Liver (tissue), 9 donors: Measurements from ENCODE around the gene PLSCR1. TPM values are rescaled to one million over a fixed set of nuclear protein-coding genes. Genes with fewer than 3 reads are reported as not detected.

Experiments
- DNase-seq: peaks from one replicate; pipeline ENCODE4 v3.0.0-alpha.2; 2017; ENCODE audit warnings: low spot score
- H3K27ac ChIP-seq, 2 donors: one replicate each; pipeline ENCODE4 v1.7.0; 2013; ENCODE audit warnings: inconsistent platforms in 2 of 2, low read length in 2 of 2, control low read depth in 1 of 2, low read depth in 1 of 2, mild to moderate bottlenecking in 1 of 2
- H3K27me3 ChIP-seq, 4 donors: one replicate each; pipeline versions ENCODE4 v1.6.1 to v1.7.0; 2013; ENCODE audit warnings: low read length in 3 of 4, inconsistent platforms in 1 of 4, mild to moderate bottlenecking in 1 of 4, moderate library complexity in 1 of 4; ENCODE audit not compliant: control insufficient read depth in 4 of 4, insufficient read depth in 4 of 4
- H3K36me3 ChIP-seq, 4 donors: one replicate each; pipeline versions ENCODE4 v1.6.1 to v1.7.0; 2013; ENCODE audit warnings: low read length in 3 of 4, mild to moderate bottlenecking in 3 of 4, low read depth in 1 of 4, moderate library complexity in 1 of 4; ENCODE audit not compliant: control insufficient read depth in 4 of 4, insufficient read depth in 3 of 4
- H3K4me1 ChIP-seq, 4 donors: one replicate each; pipeline versions ENCODE4 v1.6.1 to v1.7.0; 2013; ENCODE audit warnings: low read length in 3 of 4, mild to moderate bottlenecking in 3 of 4, moderate library complexity in 1 of 4; ENCODE audit not compliant: control insufficient read depth in 4 of 4, insufficient read depth in 4 of 4
- H3K4me3 ChIP-seq, 3 donors: one replicate each; pipeline versions ENCODE4 v1.6.1 to v1.7.0; 2013; ENCODE audit warnings: low read length in 3 of 3, control low read depth in 1 of 3, low read depth in 1 of 3, mild to moderate bottlenecking in 1 of 3
- H3K9ac ChIP-seq, 2 donors: one replicate each; pipeline ENCODE4 v1.7.0; 2013; ENCODE audit warnings: low read length in 2 of 2, mild to moderate bottlenecking in 2 of 2, moderate library complexity in 2 of 2, control low read depth in 1 of 2, low read depth in 1 of 2
- H3K9me3 ChIP-seq, 4 donors: one replicate each; pipeline versions ENCODE4 v1.6.1 to v1.7.0; 2013; ENCODE audit warnings: low read length in 3 of 4; ENCODE audit not compliant: control insufficient read depth in 4 of 4
- ATF3 ChIP-seq: IDR thresholded peaks from 2 replicates; pipeline ENCODE4 v1.6.1; 2016; ENCODE audit warnings: antibody characterized with exemption
- CTCF ChIP-seq: fragments of 150-350 bp; IDR thresholded peaks from 2 replicates; pipeline ENCODE4 v1.5.1; 2017; ENCODE audit warnings: improper control_type of control experiment, low read depth, low read length; ENCODE audit not compliant: missing input control
- FOXA1 ChIP-seq: IDR thresholded peaks from 2 replicates; pipeline ENCODE4 v1.6.1; 2016; ENCODE audit warnings: antibody characterized with exemption
- FOXA2 ChIP-seq: IDR thresholded peaks from 2 replicates; pipeline ENCODE4 v1.6.1; 2016; ENCODE audit warnings: antibody characterized with exemption
- GABPA ChIP-seq, 2 donors: IDR thresholded peaks in 1 of 2; conservative IDR thresholded peaks in 1 of 2; 2 replicates each; pipeline ENCODE4 v1.6.1; 2016; ENCODE audit warnings: antibody characterized with exemption in 2 of 2, mild to moderate bottlenecking in 1 of 2, moderate library complexity in 1 of 2
- HNF4A ChIP-seq, 2 donors: conservative IDR thresholded peaks; 2 replicates each; pipeline ENCODE4 v1.6.1; 2016; ENCODE audit warnings: antibody characterized with exemption in 2 of 2, mild to moderate bottlenecking in 2 of 2
- HNF4G ChIP-seq: IDR thresholded peaks from 2 replicates; pipeline ENCODE4 v1.6.1; 2016; ENCODE audit warnings: antibody characterized with exemption
- JUND ChIP-seq, 2 donors: IDR thresholded peaks; 2 replicates each; pipeline ENCODE4 v1.6.1; 2016; ENCODE audit warnings: antibody characterized with exemption in 2 of 2
- MAX ChIP-seq: IDR thresholded peaks from 2 replicates; pipeline ENCODE4 v1.6.1; 2016; ENCODE audit warnings: antibody characterized with exemption
- NR2F2 ChIP-seq: IDR thresholded peaks from 2 replicates; pipeline ENCODE4 v1.6.1; 2016; ENCODE audit warnings: antibody characterized with exemption
- RAD21 ChIP-seq, 2 donors: IDR thresholded peaks; 2 replicates each; pipeline ENCODE4 v1.6.1; 2016; ENCODE audit warnings: antibody characterized with exemption in 2 of 2, mild to moderate bottlenecking in 2 of 2
- REST ChIP-seq: IDR thresholded peaks from 2 replicates; pipeline ENCODE4 v1.6.1; 2016; ENCODE audit warnings: antibody characterized with exemption, mild to moderate bottlenecking
- RXRA ChIP-seq, 2 donors: IDR thresholded peaks; 2 replicates each; pipeline ENCODE4 v1.6.1; 2017 to 2018; ENCODE audit warnings: antibody characterized with exemption in 2 of 2, mild to moderate bottlenecking in 1 of 2
- YY1 ChIP-seq: IDR thresholded peaks from 2 replicates; pipeline ENCODE4 v1.6.1; 2016; ENCODE audit warnings: antibody characterized with exemption, mild to moderate bottlenecking
- ZBTB33 ChIP-seq: IDR thresholded peaks from 2 replicates; pipeline ENCODE4 v1.6.1; 2016; ENCODE audit warnings: antibody characterized with exemption
- WGBS: extraction: QIAGEN DNeasy Blood & Tissue Kit; methylation state at CpG from one replicate; pipeline ENCODE4 v1.1.7; 2013; 5-methylcytosine and 5-hydroxymethylcytosine counted together
- polyA plus RNA-seq, 2 donors: library from polyadenylated mRNA; stranded (reverse) in 1 of 2; unstranded in 1 of 2; fragments of 200-250 nt in 1 of 2; fragments of >200 nt in 1 of 2; fragmentation: Nextera tagmentation in 1 of 2; extraction: Ambion mirVana in 1 of 2; gene quantifications; one replicate each; pipeline versions ENCODE4 v1.2.1 to v1.2.3, GENCODE V29; 2013 to 2015
- total RNA-seq, 2 donors: library from RNA; depleted of rRNA; stranded (reverse); fragments of >200 nt; gene quantifications; one replicate each; pipeline ENCODE4 v1.2.3, GENCODE V29; 2014
- donor health status: healthy.
- donor health status: healthy.
- donor health status: healthy.
- donor health status: healthy.
- donor health status: healthy.

PLSCR1 gene
- total and polyA plus RNA-seq, 4 donors = 30.2 to 76.4 (median 34.3) TPM

GRCh38 chr3:146558781-146559180 is 14.4 kb upstream of the PLSCR1 start:
- no peak overlapping the region for H3K9ac ChIP-seq
- no peaks in the 10 kb centered on the region for H3K9me3 ChIP-seq
- no peak overlapping the region for H3K27ac ChIP-seq
- H3K4me3 ChIP-seq = no peak overlapping the region
- H3K36me3 ChIP-seq = no peaks in the 10 kb centered on the region
- WGBS = 70% methylated on average over 2 of the region's 2 CpGs
- no peaks in the 10 kb centered on the region for H3K4me1 ChIP-seq
- no peak for DNase-seq
- no peaks in the 10 kb centered on the region for H3K27me3 ChIP-seq
- TF ChIP-seq FOXA1 = no peak
- TF ChIP-seq CTCF = no peak
- no peak for TF ChIP-seq MAX
- TF ChIP-seq GABPA (IDR thresholded peaks at IDR 0.05 in 1 of 2, conservative IDR thresholded peaks at IDR 0.05 in 1 of 2) = no peak
- no peak for TF ChIP-seq HNF4A (conservative IDR thresholded peaks at IDR 0.05)
- no peak for TF ChIP-seq REST
- TF ChIP-seq FOXA2 = no peak
- no peak for TF ChIP-seq YY1
- no peak for TF ChIP-seq RAD21 (IDR thresholded peaks at IDR 0.05)
- no peak for TF ChIP-seq ATF3
- no peak for TF ChIP-seq NR2F2
- TF ChIP-seq HNF4G = no peak
- no peak for TF ChIP-seq RXRA (IDR thresholded peaks at IDR 0.05)
- TF ChIP-seq ZBTB33 = no peak

- H3K27ac ChIP-seq = no peak overlapping the region
- no peak overlapping the region for H3K9ac ChIP-seq
- H3K27me3 ChIP-seq = no peaks in the 10 kb centered on the region
- 76% methylated on average over 4 of the region's 4 CpGs for WGBS
- H3K4me1 ChIP-seq = no peaks in the 10 kb centered on the region
- no peaks in the 10 kb centered on the region for H3K36me3 ChIP-seq
- DNase-seq = no peak
- H3K9me3 ChIP-seq = no peaks in the 10 kb centered on the region
- no peak overlapping the region for H3K4me3 ChIP-seq
- TF ChIP-seq JUND (IDR thresholded peaks at IDR 0.05) (no peak), ATF3 (no peak), RXRA (IDR thresholded peaks at IDR 0.05) (no peak), ZBTB33 (no peak), FOXA1 (no peak), CTCF (no peak), RAD21 (IDR thresholded peaks at IDR 0.05) (no peak), REST (no peak), HNF4A (conservative IDR thresholded peaks at IDR 0.05) (no peak)
Observed at GRCh38 chr3:146557745-146558144, 13.3 kb upstream of the PLSCR1 start.
